MM.1S (cell line): Measurements from ENCODE around the gene FKBP8.

Experiments used
- DNase-seq: peaks from one replicate; pipeline ENCODE4 v3.0.0-alpha.2; 2015
- H2AFZ ChIP-seq: fragments of 300-600 bp; sonication (generic); 2 replicates; pipeline ENCODE4 v1.6.0; 2016; ENCODE audit warnings: antibody characterized with exemption, low read length
- H3F3A ChIP-seq: fragments of 300-600 bp; sonication (generic); 2 replicates; pipeline ENCODE4 v1.6.1; 2016; ENCODE audit warnings: mild to moderate bottlenecking, antibody characterized with exemption, low read length, moderate library complexity, mixed read lengths; ENCODE audit not compliant: insufficient read depth
- H3K27ac ChIP-seq: fragments of 300-600 bp; sonication (generic); 2 replicates; pipeline ENCODE4 v1.5.1; 2016; ENCODE audit warnings: mild to moderate bottlenecking, low read length
- H3K27me3 ChIP-seq: fragments of 300-600 bp; sonication (generic); replicated peaks from 2 replicates; pipeline ENCODE4 v1.6.0; 2016; ENCODE audit warnings: low read length; ENCODE audit not compliant: insufficient read depth
- H3K36me3 ChIP-seq: fragments of 300-600 bp; sonication (generic); replicated peaks from 2 replicates; pipeline ENCODE4 v1.6.1; 2016; ENCODE audit warnings: mild to moderate bottlenecking, low read length, mixed read lengths; ENCODE audit not compliant: insufficient read depth
- H3K4me1 ChIP-seq: fragments of 300-600 bp; sonication (generic); 2 replicates; pipeline ENCODE4 v1.6.1; 2016; ENCODE audit warnings: low read length, mixed read lengths
- H3K4me2 ChIP-seq: fragments of 300-600 bp; sonication (generic); 2 replicates; pipeline ENCODE4 v1.6.0; 2016; ENCODE audit warnings: low read depth, low read length
- H3K4me3 ChIP-seq: fragments of 300-600 bp; sonication (generic); 2 replicates; pipeline ENCODE4 v1.5.1; 2016; ENCODE audit warnings: low read length, mixed read lengths
- H3K79me2 ChIP-seq: fragments of 300-600 bp; sonication (generic); 2 replicates; pipeline ENCODE4 v1.6.1; 2016; ENCODE audit warnings: mixed run types, low read length, mixed read lengths
- H3K9ac ChIP-seq: fragments of 300-600 bp; sonication (generic); 2 replicates; pipeline ENCODE4 v1.6.1; 2016; ENCODE audit warnings: low read length, mixed read lengths
- H3K9me2 ChIP-seq: fragments of 300-600 bp; sonication (generic); replicated peaks from 2 replicates; pipeline ENCODE4 v1.6.1; 2016; ENCODE audit warnings: mild to moderate bottlenecking, low read length, mixed read lengths; ENCODE audit not compliant: insufficient read depth
- H3K9me3 ChIP-seq: fragments of 300-600 bp; sonication (generic); replicated peaks from 2 replicates; pipeline ENCODE4 v1.6.1; 2016; ENCODE audit warnings: mild to moderate bottlenecking, low read length, mixed read lengths; ENCODE audit not compliant: insufficient read depth
- H4K20me1 ChIP-seq: fragments of 300-600 bp; sonication (generic); 2 replicates; pipeline ENCODE4 v1.6.1; 2016; ENCODE audit warnings: mild to moderate bottlenecking, low read length, moderate library complexity, mixed read lengths; ENCODE audit not compliant: insufficient read depth
- EZH2 ChIP-seq: fragments of 300-600 bp; sonication (generic); optimal IDR thresholded peaks from 2 replicates; pipeline ENCODE3; 2017; ENCODE audit warnings: low read depth, mild to moderate bottlenecking, antibody characterized with exemption, low read length, mixed read lengths
- EZH2phosphoT487 ChIP-seq: fragments of 300-600 bp; sonication (generic); IDR thresholded peaks from 2 replicates; pipeline ENCODE4 v1.6.1; 2018; ENCODE audit warnings: antibody characterized with exemption, low read length
- TF ChIP-seq, protein P1 (sequence below): fragments of 300-600 bp; sonication (generic); IDR thresholded peaks from 2 replicates; pipeline ENCODE4 v1.5.1; 2016; ENCODE audit warnings: antibody characterized with exemption, low read length, mixed read lengths

The FKBP8 gene

DNA sequence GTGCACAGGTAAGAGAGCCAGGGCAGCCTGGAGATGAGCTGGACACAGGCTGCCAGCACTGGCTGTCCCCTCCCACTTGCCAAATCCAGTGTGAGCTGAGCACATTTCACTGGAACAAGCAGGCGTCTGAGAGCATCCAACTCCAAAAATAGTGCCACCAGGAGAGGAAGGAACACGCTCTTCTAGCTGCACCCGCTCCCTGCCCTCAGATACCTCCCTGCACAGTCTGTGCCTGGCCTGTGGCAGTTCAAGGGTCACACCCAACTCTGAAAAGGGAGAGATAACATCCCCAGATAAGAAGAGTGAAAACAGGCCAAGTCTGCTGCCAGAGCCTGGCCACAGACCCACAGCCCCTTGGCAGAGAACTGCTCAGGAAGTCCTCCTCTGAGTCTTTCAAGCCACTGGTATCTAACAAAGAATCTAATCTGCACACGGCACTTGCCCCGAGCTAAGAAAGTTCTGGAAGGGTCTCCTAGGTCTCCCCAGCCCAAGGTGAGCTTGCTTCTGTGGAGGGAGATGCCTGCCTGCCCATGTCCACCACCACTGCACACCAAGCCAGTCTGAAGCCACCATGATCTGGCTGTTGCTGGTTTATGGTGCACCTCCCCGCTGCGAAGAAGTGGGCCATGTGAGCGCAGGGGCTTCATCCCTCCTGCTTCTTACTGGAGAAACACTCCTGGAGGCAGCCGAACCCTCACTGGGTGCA lies 36.2 kb downstream of the FKBP8 start:
- Histone ChIP-seq H2AFZ (no peak overlapping the region), H3K36me3 (no peaks in the 10 kb centered on the region), H3K27me3 (no peaks in the 10 kb centered on the region), H3K4me1 (0 out of 2 replicates have a peak, but pooled peaks cover 3% of the 10 kb centered on the region), H3K9me3 (no peaks in the 10 kb centered on the region), H3K79me2 (peaks cover 99% of the 10 kb centered on the region), H4K20me1 (peaks cover 92% of the 10 kb centered on the region), H3F3A (no peaks in the 10 kb centered on the region), H3K27ac (no peak overlapping the region), H3K4me2 (no peak overlapping the region), H3K9me2 (no peaks in the 10 kb centered on the region), H3K4me3 (no peak overlapping the region), H3K9ac (no peak overlapping the region)
- TF ChIP-seq EZH2 (no peak), EZH2phosphoT487 (no peak)
- TF ChIP-seq, protein P1, sequence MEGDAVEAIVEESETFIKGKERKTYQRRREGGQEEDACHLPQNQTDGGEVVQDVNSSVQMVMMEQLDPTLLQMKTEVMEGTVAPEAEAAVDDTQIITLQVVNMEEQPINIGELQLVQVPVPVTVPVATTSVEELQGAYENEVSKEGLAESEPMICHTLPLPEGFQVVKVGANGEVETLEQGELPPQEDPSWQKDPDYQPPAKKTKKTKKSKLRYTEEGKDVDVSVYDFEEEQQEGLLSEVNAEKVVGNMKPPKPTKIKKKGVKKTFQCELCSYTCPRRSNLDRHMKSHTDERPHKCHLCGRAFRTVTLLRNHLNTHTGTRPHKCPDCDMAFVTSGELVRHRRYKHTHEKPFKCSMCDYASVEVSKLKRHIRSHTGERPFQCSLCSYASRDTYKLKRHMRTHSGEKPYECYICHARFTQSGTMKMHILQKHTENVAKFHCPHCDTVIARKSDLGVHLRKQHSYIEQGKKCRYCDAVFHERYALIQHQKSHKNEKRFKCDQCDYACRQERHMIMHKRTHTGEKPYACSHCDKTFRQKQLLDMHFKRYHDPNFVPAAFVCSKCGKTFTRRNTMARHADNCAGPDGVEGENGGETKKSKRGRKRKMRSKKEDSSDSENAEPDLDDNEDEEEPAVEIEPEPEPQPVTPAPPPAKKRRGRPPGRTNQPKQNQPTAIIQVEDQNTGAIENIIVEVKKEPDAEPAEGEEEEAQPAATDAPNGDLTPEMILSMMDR, result no peak
- no peak for DNase-seq

DNA sequence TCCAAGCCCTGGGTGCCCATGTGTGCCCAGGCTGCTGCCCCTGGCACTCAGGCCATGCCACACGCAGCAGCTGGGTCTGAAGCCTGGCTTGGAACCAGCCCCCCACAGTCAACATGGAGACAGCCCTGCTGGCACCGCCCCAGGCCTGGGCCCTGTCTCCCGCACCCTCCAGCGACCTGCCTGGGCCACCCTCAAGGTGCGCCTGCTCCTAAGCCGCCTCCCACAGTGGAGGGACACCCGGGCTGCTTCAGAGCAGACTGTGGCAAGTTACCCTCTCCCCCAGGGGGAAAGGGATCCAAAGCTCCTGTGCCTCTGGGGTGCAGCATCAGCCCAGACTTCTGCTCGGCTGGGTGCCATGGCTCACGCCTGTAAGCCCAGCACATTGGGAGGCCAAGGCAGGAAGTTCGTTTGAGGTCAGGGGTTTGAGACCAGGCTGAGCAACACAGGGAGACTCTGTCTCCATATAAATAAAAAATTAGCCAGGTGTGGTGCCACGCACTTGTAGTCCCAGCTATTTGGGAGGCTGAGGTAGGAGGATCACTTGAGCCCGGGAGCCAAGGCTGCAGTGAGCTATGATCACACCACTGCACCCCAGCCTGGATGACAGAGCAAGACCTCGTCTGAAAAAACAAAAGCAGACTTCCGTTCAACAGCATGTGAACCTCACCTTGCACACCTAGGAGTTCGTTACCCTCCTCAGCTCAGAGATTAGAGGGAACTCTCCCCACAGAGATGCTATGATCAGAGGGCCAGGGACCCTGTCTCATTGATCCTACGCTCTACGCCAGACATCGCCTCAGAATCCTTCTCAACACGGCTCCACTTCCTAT lies 37.1 kb downstream of the FKBP8 start:
- Histone ChIP-seq H3K27me3 (no peaks in the 10 kb centered on the region), H3F3A (no peaks in the 10 kb centered on the region), H2AFZ (no peak overlapping the region), H3K9ac (no peak overlapping the region), H3K9me2 (no peaks in the 10 kb centered on the region), H3K9me3 (no peaks in the 10 kb centered on the region), H3K79me2 (peaks cover 99% of the 10 kb centered on the region), H3K4me3 (no peak overlapping the region), H3K4me2 (no peak overlapping the region), H3K27ac (no peak overlapping the region), H3K36me3 (no peaks in the 10 kb centered on the region), H4K20me1 (peaks cover 96% of the 10 kb centered on the region), H3K4me1 (0 out of 2 replicates have a peak, but pooled peaks cover 3% of the 10 kb centered on the region)
- DNase-seq, result no peak
- TF ChIP-seq EZH2phosphoT487 (no peak), EZH2 (no peak)
- TF ChIP-seq, protein P1, result no peak

GRCh38 chr19:18504886-18505610 lies 38.3 kb downstream of the FKBP8 start:
- Histone ChIP-seq H3K4me2 (no peak overlapping the region), H3K4me3 (no peak overlapping the region), H4K20me1 (peaks cover 100% of the 10 kb centered on the region), H3F3A (no peaks in the 10 kb centered on the region), H3K9me2 (no peaks in the 10 kb centered on the region), H3K27ac (no peak overlapping the region), H3K9me3 (no peaks in the 10 kb centered on the region), H3K9ac (no peak overlapping the region), H3K36me3 (no peaks in the 10 kb centered on the region), H3K79me2 (peaks cover 100% of the 10 kb centered on the region), H2AFZ (no peak overlapping the region), H3K4me1 (peaks cover 13% of the 10 kb centered on the region), H3K27me3 (no peaks in the 10 kb centered on the region)
- TF ChIP-seq EZH2phosphoT487 (no peak), EZH2 (no peak)
- TF ChIP-seq, protein P1, result no peak
- DNase-seq, result no peak
